Spleen (tissue), 7 donors: Measurements from ENCODE around the gene SYNJ2.

Experiments used
- POLR2A ChIP-seq, 3 donors: fragments of 450-650 bp; IDR thresholded peaks; one replicate each; pipeline ENCODE4 v1.5.1; 2017; ENCODE audit warnings: antibody characterized with exemption in 3 of 3, mild to moderate bottlenecking in 1 of 3
- POLR2AphosphoS5 ChIP-seq, 3 donors: sonication (generic); formaldehyde crosslinking; IDR thresholded peaks; one replicate each; pipeline ENCODE4 v1.5.1; 2017; ENCODE audit warnings: antibody characterized with exemption in 3 of 3
- TF ChIP-seq, protein P1 (sequence below), 11 experiments: fragments of 200-600 bp in 7 of 11; fragments of 450-650 bp in 4 of 11; sonication (generic) in 4 of 11; IDR thresholded peaks in 8 of 11; conservative IDR thresholded peaks in 3 of 11; 1 replicate in 7 of 11; 2 replicates in 4 of 11; pipeline versions ENCODE4 v1.4.0 to v1.8.0; 2016 to 2021; ENCODE audit warnings: antibody characterized with exemption in 11 of 11, inconsistent platforms in 4 of 11, mild to moderate bottlenecking in 1 of 11
- donor health status: DM: no; HTN: no; CAD: no; lungs with moderate emphysema.
- donor health status: DM: no; HTN: no; CAD: no.
- donor health status: DM: no; HTN: no; CAD: no.

DNA sequence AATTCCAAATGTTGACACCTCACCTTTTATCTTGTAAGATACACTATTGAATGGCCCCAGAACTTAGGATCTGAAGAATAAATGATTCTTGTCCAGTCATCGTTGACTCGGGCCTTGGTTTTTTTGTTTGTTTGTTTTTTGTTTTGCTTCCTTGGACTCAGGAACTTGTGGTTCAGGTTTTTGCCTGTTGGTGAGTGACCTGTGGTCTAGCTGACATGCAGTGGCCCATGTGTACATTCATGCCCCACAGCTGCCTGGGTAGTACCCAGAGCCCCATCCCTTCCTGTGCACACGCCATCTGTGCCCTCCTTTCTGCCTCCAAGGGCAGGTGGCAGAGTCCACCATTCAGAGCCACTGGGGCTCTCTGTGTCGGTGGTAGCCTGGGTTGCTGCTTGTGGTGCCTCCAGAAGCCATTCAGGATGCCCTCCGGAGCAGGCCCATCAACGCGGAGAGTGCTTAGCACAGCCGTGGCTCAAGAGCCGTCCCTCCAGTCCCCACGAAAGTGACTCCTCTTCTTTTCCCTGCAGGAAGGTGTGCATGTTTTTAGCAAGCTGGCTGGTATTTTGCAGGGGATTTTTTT lies 85.9 kb downstream of the SYNJ2 start:
- TF ChIP-seq, protein P1, sequence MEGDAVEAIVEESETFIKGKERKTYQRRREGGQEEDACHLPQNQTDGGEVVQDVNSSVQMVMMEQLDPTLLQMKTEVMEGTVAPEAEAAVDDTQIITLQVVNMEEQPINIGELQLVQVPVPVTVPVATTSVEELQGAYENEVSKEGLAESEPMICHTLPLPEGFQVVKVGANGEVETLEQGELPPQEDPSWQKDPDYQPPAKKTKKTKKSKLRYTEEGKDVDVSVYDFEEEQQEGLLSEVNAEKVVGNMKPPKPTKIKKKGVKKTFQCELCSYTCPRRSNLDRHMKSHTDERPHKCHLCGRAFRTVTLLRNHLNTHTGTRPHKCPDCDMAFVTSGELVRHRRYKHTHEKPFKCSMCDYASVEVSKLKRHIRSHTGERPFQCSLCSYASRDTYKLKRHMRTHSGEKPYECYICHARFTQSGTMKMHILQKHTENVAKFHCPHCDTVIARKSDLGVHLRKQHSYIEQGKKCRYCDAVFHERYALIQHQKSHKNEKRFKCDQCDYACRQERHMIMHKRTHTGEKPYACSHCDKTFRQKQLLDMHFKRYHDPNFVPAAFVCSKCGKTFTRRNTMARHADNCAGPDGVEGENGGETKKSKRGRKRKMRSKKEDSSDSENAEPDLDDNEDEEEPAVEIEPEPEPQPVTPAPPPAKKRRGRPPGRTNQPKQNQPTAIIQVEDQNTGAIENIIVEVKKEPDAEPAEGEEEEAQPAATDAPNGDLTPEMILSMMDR (IDR thresholded peaks at IDR 0.05 in 8 of 11, conservative IDR thresholded peaks at IDR 0.05 in 3 of 11) = no peak
- TF ChIP-seq POLR2A (IDR thresholded peaks at IDR 0.05) (no peak), POLR2AphosphoS5 (IDR thresholded peaks at IDR 0.05) (no peak)
